SKM-1 treated with dmso at 0.1 percent for 144 hours (cell line): ENCODE data around the gene SIK3.

Experiments
- DNase-seq: peaks from one replicate; lab custom pipeline; 2025; ENCODE audit not compliant: unreplicated experiment; lab: John Stamatoyannopoulos, UW

SIK3 gene

GRCh38 chr11:116828632-116829524, 269.4 kb downstream of the SIK3 start:
- no peak for DNase-seq

GRCh38 chr11:116827461-116827860, 270.8 kb downstream of the SIK3 start:
- no peak for DNase-seq

- no peak for DNase-seq
These were observed 271.3 kb downstream of the SIK3 start for GRCh38 chr11:116826751-116827431.

- no peak for DNase-seq
These were observed 272.1 kb downstream of the SIK3 start for GRCh38 chr11:116825854-116826750.

GRCh38 chr11:116825434-116825833, 272.8 kb downstream of the SIK3 start:
- no peak for DNase-seq

GRCh38 chr11:116823031-116823843, 275.0 kb downstream of the SIK3 start, which contains the start of gene APOA4:
Gene APOA4 (minus strand): TSS chr11:116823304. CDS start chr11:116823191, 113 bp downstream.
- no peak for DNase-seq

- no peak for DNase-seq
These were observed 275.7 kb downstream of the SIK3 start for GRCh38 chr11:116822575-116822974.

- no peak for DNase-seq
These were observed 276.9 kb downstream of the SIK3 start for GRCh38 chr11:116821050-116821918.

- no peak for DNase-seq
These were observed 279.2 kb downstream of the SIK3 start for GRCh38 chr11:116819049-116819448.

GRCh38 chr11:116814502-116814901, 283.7 kb downstream of the SIK3 start:
- no peak for DNase-seq

GRCh38 chr11:116813781-116814471, 284.3 kb downstream of the SIK3 start:
- no peak for DNase-seq

GRCh38 chr11:116813170-116813569, 285.1 kb downstream of the SIK3 start:
- DNase-seq, result no peak

- DNase-seq, result no peak
These were observed 286.1 kb downstream of the SIK3 start for GRCh38 chr11:116812109-116812508.

GRCh38 chr11:116811194-116811593, 287.0 kb downstream of the SIK3 start:
- DNase-seq, result no peak

- no peak for DNase-seq
These were observed 289.7 kb downstream of the SIK3 start for GRCh38 chr11:116808262-116809175.

GRCh38 chr11:116807601-116808261, 290.5 kb downstream of the SIK3 start:
- DNase-seq, result no peak

GRCh38 chr11:116804001-116804400, 294.2 kb downstream of the SIK3 start:
- no peak for DNase-seq
